HPDE6-E6E7 (cell line): ENCODE measurements around the gene CACNA2D3.

Experiments
- DNase-seq: peaks from one replicate; pipeline ENCODE4 v3.0.0; 2011; ENCODE audit warnings: missing footprints; ENCODE audit errors: extremely low spot score

The CACNA2D3 gene

DNA sequence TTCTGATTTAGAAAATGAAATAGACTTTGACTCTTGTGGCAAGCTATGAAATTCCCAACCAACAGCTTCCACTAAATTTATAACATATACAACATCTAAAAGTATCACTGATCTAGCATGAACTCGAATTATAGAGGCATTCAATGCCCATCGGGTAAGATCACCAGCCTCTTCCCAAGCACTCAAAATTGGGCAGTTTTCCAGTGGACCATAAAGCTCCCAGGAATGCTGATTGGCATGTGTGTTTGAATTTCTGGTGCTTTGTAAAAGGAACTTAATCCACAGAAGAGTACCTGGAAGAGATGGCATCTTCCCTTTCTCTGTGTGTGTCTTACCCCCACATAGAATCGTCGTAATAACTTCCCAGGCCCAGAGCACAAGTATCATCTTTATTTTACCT is 795.5 kb downstream of the CACNA2D3 start:
- no peak for DNase-seq

DNA sequence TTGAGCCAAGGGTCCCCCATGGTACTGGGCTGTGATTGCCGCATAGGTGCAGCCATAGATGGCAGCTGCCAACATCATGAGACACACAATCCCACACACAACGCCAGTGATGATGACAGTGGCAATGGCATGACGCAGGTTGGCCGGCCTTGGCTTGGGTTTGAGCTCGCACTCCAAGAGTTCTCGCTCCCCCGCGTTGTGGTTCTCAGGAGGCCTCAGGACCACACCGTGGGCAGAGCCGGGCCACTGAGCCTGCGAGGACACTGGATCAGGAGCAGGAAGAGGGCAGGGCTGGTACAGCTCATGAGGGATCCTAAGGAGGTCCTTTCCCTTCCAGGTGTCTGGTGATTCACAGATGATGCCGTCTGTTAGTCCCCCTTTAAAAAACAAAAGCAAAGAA is 796.2 kb downstream of the CACNA2D3 start:
- DNase-seq = no peak

DNA sequence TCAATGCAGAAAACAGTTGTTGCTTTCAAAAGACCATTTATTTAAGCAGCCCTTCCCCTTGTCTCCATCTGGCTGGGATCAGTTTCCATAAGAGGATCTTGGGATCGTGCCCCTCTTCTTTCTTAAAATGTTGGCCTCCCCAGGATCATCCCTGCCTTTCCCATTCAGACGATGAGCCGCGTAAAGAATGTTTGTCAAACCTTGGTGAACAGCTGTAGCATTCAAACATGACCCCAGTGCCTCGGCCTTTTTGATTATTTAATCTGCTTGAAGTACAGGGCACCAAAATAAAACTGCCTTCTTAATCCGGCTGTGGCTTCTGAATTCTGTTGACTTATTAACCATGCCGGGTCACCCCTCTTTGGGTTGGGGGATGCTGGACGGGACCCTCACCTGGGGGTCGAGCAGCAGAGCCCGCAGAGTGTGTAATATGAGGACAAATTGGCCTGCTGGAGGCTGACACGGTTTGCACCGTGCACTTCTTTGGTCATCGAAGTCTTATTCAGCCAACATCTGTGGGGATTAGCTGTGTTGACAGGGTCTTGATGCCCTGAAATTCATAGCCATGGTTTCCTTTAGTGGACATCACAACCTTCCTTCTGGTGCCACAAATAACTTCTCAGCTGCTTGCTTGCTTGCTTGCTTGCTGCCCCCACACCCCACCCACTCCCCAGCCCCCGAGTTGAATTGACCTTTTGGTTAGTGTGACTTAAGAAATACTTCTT is 805.9 kb downstream of the CACNA2D3 start, which contains the start of gene LRTM1:
TSS of gene LRTM1 (minus strand) at position 14 of the 725 bp plus-strand sequence. CDS start 148 bp downstream, outside the sequence.
- no peak for DNase-seq

DNA sequence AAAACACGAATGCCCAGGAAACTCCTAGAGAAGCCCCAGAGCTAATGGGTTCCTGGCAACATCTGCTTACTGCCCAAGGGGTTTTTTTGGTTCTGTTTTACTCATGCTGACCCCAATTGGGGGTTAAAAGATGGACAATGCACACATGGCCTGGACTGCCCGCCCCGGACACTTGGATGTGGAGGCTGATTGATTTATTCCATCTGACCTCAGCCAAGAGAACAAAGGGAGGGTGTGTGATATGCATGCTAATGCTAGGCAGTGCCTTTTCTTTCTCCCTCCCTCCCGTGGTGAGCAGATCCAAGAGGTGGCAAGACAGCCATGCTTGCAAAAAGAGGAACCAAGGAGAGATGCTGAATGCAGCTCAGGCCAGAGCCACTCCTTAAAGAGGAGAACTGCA is 808.8 kb downstream of the CACNA2D3 start:
- no peak for DNase-seq

DNA sequence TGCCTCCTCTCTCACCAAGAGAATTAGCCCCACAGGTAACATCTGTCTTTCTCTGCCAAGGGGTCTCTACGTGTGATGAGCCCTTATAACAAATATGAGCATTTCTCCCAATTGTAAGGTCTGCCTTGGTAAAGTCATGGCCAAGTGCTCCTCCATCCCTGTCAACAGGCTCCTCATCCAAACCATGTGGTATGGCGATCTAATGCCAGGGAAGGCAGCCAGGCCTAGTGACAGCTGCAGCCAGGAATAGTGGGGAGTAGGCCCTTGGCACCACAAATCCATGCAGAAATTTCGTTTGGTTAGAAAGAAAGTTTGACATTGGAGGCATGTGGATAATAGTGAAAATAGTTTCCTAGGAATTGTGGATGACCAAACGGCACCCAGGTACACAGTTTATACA is 810.3 kb downstream of the CACNA2D3 start:
- DNase-seq = no peak

DNA sequence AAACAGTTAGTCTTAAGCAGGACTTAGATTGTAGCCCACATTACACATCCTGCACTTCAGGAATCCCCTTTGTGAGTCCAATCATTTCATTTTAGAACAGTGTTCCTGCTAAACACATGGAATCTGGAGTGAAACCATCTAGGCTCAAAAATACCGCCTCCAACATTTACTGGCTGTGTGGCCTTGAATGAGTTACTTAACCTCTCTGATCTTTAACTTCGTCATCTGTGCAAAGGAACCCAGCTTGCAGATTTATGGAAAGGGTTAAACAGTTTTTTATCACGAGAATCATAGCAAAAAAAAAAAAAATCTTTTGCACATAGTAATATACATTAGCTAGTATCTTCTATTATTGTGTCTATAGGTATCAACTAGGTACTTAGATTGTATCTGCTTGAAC is 813.5 kb downstream of the CACNA2D3 start:
- DNase-seq = no peak

DNA sequence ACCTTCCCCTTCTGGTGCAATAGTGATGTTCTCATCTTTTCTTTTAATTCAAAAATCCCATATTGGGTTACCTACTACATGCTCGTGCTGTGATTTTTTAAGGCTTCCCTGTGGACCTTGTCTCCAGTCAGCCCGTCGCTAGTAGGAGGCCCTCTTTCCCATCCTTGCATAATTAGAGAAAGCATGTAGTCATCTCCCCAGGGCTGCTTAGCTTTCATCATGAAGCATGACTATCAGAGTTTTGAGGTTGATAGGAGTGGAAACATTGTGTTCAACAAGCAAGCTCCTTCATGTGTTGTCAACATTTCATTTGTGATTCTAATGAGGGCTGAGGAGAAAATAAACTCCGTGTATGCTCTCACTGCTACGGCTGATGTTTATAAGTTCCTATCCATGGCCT is 814.2 kb downstream of the CACNA2D3 start:
- DNase-seq = no peak

DNA sequence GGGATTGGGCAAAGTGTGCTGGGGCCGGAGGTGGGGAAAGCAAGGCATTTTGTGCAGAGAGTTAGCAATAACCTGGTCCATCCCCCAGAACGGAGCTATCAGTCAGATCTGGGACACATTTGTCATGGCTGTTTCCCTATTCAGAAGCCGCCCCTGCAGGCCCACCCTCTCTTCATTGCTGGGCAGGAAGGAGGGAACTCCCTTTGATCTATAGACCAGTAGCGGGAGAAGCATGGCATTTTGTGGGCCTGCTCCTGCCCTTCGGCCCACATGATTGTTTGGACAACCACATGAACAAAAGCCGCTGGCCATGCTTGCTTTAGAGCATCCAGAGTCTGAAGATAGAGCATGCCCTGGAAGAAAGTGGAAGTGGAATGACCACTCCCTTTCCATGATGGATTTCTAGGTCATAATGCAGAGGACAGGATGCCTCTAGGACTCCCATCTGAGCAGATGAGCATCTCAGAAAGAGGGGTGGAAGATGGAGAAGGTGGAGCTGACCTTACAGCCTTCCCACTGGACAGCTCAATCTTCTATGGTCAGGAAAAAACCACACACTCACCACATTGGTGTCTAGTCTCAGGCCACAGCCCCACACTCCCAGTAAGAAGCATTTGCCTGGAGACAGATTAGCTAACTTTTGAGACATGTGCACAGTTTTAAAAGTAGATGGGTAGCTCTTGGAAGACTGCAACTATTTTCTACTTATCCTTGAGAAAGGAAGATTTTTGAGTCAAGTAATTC is 817.4 kb downstream of the CACNA2D3 start:
- DNase-seq = no peak

DNA sequence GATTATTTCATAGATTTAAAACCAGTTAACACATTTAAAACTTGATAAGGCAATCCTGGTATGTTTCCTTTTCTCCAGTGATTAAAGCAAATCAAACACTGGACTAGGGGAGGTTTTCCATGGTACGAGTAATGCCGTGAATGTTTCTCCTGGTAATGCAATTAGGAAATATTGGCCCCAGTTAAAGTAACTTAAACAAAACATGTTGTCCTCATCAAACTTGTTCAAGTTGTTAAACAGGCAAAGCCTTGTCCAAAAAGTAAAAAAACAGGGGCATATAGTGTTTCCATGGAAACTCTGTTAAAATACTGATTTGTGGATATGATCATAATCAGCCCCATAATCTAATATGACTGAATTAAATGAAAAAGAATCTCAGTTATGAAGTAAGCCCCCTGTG is 818.6 kb downstream of the CACNA2D3 start:
- no peak for DNase-seq

DNA sequence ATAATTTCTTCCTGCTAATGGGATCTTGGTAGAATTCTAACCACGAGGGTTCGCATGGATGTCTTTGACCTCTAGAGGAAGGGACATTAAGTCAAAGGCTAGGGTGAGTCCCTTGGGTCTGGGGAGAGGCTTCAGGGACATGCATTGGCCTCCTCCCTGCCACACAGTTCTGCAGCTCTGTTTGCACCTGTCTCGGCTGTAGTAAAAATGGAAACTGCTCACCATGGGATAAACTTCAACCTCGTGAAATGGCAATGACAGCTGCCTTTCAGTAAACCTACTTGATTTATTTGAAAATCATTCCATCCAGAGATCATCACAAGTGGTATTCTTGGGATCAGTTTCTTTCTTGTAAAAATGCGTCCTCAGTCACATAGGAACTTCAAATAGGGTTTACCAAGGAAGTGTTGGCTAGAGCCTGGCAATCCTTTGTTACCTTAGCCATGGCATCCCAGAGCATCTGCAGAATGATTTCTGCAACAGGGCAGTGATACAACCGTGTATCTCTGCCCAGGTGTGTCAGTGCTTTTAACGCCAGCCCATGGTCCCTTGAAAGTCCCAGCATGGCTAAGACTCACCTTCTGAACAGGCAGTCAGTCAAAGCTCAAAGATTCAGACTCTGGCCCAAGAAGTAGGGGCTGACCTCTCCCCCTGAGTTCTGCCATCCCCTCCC is 819.5 kb downstream of the CACNA2D3 start:
- DNase-seq = no peak

DNA sequence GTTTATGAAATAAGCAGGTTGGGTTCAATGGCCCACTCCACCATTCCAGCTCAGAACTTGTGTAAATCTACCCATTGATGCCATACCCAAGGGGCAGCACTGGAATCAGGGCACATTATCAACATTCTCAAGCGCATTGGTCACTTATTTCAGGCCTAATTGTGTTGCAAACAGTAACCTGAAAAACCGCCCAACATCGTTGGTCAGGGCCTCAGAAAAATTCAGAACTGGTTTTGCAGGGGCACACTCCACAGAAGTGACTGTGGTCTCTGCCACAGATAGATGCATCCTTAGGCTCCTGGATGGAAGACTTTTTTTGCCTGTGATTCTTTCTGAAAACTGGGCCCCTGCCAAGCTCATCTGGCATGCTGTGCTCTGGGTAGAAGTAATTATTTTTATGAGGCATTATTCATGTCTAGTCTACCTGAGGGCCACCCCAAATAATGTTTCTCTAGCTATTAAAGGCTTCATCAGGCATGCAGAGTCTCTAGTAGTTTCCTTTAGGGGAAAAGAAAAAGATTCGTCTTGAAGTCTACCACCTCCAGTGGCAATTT is 827.2 kb downstream of the CACNA2D3 start:
- DNase-seq = no peak

DNA sequence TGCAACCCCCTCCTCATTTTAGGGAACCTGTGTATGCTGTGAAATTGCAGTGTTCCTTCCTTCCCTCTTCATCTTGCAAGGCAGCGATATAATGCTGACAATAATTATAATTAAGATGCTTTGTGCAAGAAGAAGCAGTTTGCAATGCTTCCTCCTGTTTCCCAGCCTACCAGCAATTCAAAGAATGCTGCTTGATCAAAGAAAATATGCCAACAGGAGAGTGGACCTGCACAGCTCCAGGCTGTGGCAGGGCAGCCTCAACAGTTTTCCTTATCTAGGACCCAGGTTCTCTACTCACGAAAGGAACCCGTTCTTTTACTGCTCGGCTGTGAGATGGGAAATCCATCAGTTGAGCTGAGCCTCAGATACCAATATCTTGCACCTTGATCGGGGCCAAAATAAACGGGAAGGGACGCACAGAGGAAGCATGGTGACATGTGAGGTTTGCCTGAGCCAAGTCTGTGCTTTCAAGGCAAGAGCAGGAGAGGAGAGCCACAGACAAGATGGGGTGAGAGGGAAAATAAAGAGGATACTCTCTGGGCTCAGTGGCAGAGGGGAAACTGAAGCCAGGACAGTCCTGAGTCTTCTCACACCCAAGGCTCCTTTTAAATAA is 828.1 kb downstream of the CACNA2D3 start:
- DNase-seq = no peak

DNA sequence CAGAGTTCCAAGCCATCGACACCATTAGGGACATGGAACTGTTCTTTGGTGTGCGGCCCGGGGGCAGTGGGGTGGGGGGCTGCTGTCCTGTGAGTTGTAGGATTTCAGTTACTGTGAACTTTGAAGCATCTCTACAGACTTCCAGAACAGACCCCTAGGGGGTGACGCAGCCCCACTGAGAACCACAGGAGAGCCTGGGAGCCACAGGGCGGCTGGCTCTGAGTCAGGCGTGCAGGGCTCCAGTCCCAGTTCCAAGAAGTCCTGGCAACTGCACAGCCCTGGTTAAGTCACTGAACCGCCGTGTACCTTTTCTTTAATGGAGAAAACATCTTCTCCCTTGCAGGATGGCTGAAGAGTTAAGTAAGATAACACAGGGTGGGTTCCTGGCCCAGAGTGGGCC is 829.1 kb downstream of the CACNA2D3 start:
- no peak for DNase-seq

DNA sequence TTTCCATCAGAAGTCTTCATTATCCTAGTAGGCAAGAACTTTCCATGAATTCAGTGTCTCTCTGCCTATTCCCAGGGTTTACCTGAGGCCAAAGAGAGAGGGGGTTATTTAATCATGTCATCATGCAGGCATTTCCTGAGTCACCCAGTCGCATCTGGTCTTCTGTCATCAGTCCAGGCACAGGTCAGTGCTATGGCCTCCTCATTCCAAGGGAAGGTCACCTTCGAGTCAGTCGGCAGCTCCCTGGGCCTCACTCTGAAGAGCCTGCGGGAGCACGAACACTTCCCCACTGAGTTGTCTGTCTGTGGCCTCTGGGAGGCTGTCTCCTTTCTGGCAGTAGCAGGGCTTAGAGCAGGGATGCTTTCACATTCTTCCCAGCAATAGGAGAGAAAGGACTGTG is 831.7 kb downstream of the CACNA2D3 start:
- no peak for DNase-seq

DNA sequence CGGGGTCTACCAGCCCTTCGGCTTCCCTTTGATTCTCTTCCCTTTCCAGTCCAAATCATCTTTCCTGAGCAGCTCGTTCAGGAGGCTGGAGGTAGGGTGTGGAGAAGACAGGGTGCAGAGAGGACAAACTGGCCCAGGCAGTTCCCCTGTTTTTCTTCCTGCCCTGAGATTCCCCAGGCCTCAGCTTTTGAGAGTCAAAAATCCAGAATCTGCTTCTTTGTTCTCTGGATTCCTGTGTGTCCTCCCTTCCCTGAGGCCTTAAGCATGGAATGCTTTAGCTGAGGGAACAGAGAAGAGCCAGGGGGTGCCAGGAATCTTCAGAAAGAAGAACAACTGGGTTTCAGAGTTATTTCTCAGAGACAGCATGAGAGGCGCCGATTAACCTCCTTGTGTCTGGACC is 832.2 kb downstream of the CACNA2D3 start:
- DNase-seq = no peak

DNA sequence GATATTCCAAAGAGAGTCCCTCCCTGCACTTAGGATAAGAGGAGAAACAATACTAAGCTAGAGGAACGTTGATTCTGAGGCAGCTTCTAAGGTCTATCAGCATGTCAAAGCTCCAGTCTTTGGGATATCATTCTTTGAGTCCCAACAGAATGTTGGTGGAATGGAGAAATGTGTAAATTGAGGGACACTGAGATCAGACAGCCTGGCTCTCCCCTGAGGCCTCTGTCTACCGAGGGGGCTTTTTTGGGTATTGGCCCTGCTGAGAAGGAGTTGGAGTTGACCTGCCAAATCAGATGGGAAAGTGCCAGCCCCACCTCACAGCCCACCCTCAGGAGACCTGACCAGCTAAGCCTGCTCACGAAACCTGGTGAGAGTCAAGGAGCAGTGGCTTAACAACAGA is 833.1 kb downstream of the CACNA2D3 start:
- DNase-seq = no peak

DNA sequence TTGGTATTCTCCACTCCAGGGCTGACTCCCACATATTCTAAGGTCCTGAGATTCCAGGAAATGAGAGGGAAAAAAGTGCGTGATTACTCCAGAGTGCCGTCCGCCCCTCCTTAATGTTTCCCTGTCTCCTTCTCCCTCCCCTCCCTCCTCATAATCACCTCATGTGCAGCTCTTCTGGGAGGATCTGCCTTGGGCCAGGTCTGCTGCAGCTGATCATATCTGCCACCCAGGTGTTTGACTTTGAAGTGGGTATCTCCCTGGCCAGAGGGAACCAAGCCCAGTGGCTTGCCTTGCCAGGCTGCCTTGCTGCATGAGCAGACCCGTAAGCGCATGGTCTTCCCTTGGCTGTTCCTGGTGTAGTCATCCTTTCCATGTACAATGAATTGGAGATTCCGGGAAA is 833.6 kb downstream of the CACNA2D3 start:
- no peak for DNase-seq

DNA sequence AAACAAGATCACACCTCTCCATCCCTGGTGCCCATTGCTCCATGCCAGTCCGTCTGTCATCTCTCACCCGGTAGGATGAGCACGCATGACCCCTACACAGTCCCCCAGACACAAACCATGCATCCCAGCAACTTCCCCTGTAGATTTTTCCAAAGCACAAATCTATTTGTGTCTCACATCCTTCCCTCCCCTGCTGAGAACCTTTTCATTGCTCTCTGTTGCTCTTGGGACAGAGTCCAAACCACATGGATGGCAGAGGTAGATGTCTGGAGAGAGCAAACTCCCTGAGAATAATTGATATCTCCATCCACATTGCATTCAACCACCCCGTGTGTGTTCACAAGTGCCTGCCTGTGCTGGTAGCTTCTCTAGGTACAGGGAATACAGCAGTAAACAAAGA is 835.4 kb downstream of the CACNA2D3 start:
- no peak for DNase-seq

DNA sequence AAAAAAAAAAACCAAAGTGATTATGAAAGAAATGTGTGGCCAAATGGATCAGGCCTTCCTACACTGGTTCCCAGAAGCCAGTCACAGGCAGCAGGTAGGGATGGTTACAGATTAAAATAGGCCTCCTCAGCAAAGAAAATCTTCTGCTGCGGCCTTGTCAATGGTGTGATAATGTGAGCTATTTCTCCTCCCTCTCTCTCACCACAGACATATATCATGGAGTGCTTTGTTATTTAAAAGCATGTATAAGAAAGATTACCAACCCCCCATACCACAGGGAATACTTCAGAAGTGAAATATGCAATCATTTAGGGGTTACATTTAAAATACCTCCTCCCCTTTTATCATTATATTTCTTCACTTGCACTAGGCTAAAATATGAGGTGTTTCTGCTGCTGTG is 837.7 kb downstream of the CACNA2D3 start:
- no peak for DNase-seq

DNA sequence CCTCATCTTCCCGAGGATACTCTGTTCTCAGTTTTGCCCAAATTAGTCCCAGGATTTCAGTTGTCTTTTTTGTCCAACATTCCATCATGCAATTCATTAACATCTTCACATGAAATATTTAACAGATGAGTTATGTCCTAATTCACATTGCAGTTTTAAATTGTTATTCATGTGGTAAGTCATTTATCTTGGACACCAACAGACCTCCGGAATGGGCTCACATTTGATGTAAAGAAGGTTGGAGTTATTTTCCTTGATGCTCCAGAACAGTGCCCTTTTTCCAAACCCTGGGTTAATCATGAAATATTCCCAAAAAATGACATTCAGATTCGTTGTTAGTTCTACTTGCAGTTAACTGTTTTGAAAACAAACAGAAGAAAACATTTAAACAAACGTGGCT is 838.3 kb downstream of the CACNA2D3 start:
- DNase-seq = no peak

DNA sequence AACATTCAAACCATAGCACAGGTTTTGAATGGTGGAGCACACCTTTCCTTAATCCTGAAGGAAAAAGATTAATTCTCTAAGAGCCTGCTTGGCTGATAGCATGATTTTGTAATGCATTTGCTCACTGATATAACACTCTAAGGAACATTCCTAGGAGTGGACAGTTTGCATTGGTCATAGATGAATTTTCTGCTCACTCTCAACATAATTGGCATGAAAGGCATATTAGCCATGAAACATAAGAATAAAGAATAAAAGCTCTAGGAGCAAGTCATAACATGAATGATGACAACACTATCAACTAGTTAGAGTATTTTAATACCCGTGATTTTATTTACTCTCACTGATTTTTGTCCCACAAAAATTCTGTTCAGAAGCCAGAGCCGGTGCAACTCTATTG is 839.8 kb downstream of the CACNA2D3 start:
- no peak for DNase-seq

DNA sequence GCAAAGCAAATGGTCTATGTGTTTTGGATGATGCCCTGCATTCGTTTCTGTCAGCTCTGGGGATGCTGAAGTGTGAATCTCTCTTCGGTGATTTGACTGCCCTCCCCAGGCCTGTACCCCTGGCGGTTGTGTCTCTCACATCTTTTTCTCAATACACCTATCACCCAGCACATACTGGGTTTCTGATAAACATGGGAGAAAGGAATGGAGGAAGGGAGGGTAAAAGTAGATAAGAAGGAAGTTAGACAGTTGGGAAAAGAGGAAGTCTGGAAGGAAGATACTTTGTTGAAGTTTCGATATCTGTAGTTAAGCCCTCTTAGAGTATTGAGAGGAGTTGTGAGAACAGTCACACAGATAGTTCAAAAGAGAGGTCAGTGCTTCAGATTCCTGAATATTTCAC is 841.3 kb downstream of the CACNA2D3 start:
- no peak for DNase-seq
